ENCODE data around the gene CUTA.

DNA sequence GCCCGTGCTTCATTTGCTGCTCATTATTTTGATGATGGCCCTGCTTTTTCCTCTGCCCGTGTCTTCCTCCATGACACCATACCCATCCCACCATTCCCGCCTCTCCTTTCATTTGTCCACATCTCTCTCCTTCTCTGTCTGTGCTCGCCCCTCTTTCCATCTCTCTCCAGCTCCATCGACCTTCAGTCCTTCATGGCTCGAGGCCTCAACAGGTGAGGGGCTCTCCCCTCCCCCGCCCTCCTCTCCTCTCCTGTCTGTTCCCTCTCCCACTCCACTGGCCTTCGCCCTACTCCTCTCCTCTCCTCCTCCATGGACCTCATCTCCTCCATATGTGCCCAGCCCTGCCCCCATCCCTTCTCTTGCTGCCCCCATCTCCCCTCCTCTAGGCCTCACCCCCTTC is 24.4 kb upstream of the CUTA start:
- TF ChIP-seq CTCF (tag by site-specific recombination; IDR thresholded peaks at IDR 0.05) = no peak
- no peak for TF ChIP-seq ZNF621 (tag by site-specific recombination; IDR thresholded peaks at IDR 0.05)
- no peak for TF ChIP-seq ELK4 (IDR thresholded peaks at IDR 0.05; ENCODE audit: borderline replicate concordance, low read depth, low read length)
- no peak for TF ChIP-seq ZNF423 (tag by site-specific recombination; IDR thresholded peaks at IDR 0.05)
- TF ChIP-seq RBAK (tag by site-specific recombination; IDR thresholded peaks at IDR 0.05) = no peak
- TF ChIP-seq ZNF341 (tag by site-specific recombination; IDR thresholded peaks at IDR 0.05; ENCODE audit: low read depth) = no peak
- TF ChIP-seq ZNF670 (tag by site-specific recombination; IDR thresholded peaks at IDR 0.05; ENCODE audit: low read depth) = no peak
- TF ChIP-seq, protein P1, sequence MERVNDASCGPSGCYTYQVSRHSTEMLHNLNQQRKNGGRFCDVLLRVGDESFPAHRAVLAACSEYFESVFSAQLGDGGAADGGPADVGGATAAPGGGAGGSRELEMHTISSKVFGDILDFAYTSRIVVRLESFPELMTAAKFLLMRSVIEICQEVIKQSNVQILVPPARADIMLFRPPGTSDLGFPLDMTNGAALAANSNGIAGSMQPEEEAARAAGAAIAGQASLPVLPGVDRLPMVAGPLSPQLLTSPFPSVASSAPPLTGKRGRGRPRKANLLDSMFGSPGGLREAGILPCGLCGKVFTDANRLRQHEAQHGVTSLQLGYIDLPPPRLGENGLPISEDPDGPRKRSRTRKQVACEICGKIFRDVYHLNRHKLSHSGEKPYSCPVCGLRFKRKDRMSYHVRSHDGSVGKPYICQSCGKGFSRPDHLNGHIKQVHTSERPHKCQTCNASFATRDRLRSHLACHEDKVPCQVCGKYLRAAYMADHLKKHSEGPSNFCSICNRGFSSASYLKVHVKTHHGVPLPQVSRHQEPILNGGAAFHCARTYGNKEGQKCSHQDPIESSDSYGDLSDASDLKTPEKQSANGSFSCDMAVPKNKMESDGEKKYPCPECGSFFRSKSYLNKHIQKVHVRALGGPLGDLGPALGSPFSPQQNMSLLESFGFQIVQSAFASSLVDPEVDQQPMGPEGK (tag by site-specific recombination; IDR thresholded peaks at IDR 0.05) = no peak
- TF ChIP-seq ZNF239 (tag by site-specific recombination; IDR thresholded peaks at IDR 0.05) = no peak

Measured in HEK293 (cell line).